ENCODE measurements around the gene HS3ST1. TPM values are rescaled to one million over a fixed set of nuclear protein-coding genes. Genes with fewer than 3 reads are reported as not detected.
"Not testable (repeated sequence)": the region's sequence is repeated elsewhere in the genome, so short reads cannot be mapped to it uniquely, and the experiment has no call there.

Gene HS3ST1
- total RNA-seq, 4 donors from 2014 or later, result 3.1 to 12.5 (median 5.4) TPM

DNA sequence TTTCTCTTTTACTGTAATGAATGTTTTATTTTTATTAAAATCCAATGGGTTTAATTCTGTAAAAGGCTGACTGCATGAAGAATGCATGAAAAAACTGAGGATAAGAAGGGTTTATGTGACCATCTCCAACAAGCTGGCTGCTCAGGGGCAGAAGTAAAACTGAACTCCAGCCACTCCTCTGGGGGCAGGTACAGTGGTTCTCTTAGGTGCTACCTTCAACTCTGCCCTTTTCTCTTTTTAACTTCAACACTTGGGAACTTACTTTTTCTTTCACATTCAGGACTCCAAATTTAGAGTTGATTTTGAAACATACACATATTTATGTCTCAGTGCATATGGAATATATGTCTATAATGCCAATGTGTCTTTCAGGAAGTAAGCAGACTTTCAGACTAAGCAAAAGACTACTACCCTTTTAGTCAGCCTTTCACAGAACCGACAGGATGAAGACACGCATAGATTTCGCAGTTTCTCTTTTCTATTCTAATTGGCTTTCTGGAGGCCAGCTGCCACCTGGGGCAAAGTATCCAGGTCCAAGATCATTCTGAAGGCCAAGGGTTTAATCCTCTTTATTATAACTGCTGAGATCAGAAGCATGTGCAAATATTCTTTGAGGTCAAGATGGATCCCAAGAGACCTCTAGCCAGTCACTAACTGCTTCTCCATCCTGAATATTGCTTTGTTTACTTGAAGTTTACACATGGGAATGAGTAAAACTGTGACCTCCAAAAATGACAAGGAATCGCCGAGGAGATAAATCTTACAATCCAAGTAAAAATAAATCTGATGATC, 30.7 kb downstream of the HS3ST1 start:
- intact Hi-C loops (cut with DNase I), result no loop called here
- no peak for DNase-seq (ENCODE audit: extremely low spot score)
- peaks cover 0 to 9% (median 0%) of the 10 kb centered on the region in 4 donors for H3K4me1 ChIP-seq
- no peak for TF ChIP-seq POLR2AphosphoS5 (IDR thresholded peaks at IDR 0.05)
- TF ChIP-seq EP300 (IDR thresholded peaks at IDR 0.05), result no peak
- TF ChIP-seq, protein P1, sequence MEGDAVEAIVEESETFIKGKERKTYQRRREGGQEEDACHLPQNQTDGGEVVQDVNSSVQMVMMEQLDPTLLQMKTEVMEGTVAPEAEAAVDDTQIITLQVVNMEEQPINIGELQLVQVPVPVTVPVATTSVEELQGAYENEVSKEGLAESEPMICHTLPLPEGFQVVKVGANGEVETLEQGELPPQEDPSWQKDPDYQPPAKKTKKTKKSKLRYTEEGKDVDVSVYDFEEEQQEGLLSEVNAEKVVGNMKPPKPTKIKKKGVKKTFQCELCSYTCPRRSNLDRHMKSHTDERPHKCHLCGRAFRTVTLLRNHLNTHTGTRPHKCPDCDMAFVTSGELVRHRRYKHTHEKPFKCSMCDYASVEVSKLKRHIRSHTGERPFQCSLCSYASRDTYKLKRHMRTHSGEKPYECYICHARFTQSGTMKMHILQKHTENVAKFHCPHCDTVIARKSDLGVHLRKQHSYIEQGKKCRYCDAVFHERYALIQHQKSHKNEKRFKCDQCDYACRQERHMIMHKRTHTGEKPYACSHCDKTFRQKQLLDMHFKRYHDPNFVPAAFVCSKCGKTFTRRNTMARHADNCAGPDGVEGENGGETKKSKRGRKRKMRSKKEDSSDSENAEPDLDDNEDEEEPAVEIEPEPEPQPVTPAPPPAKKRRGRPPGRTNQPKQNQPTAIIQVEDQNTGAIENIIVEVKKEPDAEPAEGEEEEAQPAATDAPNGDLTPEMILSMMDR (IDR thresholded peaks at IDR 0.05), result no peak
- TF ChIP-seq POLR2A (IDR thresholded peaks at IDR 0.05; ENCODE audit: low read depth), result no peak
- H3K36me3 ChIP-seq, result peaks cover 0 to 11% (median 4%) of the 10 kb centered on the region in 4 donors
- H3K27me3 ChIP-seq, result no peaks in the 10 kb centered on the region
- H3K9me3 ChIP-seq, result no peaks in the 10 kb centered on the region
- H3K4me3 ChIP-seq, result no peak overlapping the region
- WGBS, result 64% methylated on average over 5 of the region's 5 CpGs
- H3K27ac ChIP-seq (replicated peaks in 1 of 4), result no peak overlapping the region

DNA sequence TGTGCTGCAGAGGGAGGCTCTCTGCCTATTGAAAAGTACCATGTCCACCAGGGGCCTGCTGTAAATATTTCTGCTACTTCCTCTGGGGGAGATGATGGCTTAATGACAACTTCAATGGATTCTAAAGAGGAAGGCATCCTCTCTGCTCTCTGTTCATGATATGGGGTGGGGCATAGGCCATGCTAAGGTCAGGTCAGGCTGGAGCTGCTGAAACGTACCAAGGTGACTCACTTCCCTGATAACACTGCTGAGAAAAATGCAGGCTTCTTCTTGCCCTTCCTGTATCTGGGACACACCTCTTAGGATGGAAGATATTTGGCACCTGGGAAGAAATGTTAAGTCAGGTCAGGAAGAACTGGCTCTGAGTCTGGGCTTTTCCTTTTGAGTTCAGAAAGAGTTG, 31.5 kb downstream of the HS3ST1 start:
- intact Hi-C loops (cut with DNase I), result no loop called here
- Histone ChIP-seq H3K4me3 (no peak overlapping the region), H3K9me3 (no peaks in the 10 kb centered on the region), H3K27me3 (no peaks in the 10 kb centered on the region), H3K27ac (replicated peaks in 1 of 4) (no peak overlapping the region), H3K4me1 (peaks cover 0 to 9% (median 0%) of the 10 kb centered on the region in 4 donors), H3K36me3 (peaks cover 0 to 11% (median 4%) of the 10 kb centered on the region in 4 donors)
- no peak for DNase-seq (ENCODE audit: extremely low spot score)
- TF ChIP-seq POLR2A (IDR thresholded peaks at IDR 0.05; ENCODE audit: low read depth) (no peak), EP300 (IDR thresholded peaks at IDR 0.05) (no peak), POLR2AphosphoS5 (IDR thresholded peaks at IDR 0.05) (no peak)
- TF ChIP-seq, protein P1 (IDR thresholded peaks at IDR 0.05), result no peak
- WGBS, result 53% methylated on average over 1 of the region's 1 CpG

DNA sequence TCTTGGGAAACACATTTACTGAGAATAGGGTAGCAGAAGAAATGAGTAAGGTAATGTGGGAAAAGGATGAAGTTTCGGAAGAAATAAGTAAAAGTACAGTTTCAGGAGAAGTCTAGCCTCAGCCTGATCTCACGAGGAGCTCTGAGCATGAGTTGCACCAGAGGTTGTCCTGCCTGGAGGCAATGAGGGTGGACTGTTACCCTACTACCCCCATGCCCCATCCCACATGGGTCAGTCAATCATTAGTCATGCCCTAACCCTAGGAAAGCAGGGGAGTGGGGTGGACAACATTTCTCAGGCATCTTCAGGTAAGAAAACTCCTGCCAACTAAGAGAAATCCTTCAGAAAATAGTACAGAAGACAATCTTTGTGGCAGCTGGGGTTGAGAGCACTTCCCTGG, 35.1 kb downstream of the HS3ST1 start:
- DNase-seq (ENCODE audit: extremely low spot score), result no peak
- Histone ChIP-seq H3K27ac (replicated peaks in 1 of 4) (no peak overlapping the region), H3K36me3 (no peaks in the 10 kb centered on the region), H3K27me3 (no peaks in the 10 kb centered on the region), H3K9me3 (no peaks in the 10 kb centered on the region), H3K4me3 (no peak overlapping the region), H3K4me1 (peaks cover 0 to 9% (median 0%) of the 10 kb centered on the region in 4 donors)
- no peak for TF ChIP-seq POLR2A (IDR thresholded peaks at IDR 0.05; ENCODE audit: low read depth)
- no peak for TF ChIP-seq EP300 (IDR thresholded peaks at IDR 0.05)
- no peak for TF ChIP-seq POLR2AphosphoS5 (IDR thresholded peaks at IDR 0.05)
- TF ChIP-seq, protein P1 (IDR thresholded peaks at IDR 0.05), result no peak
- 90% methylated on average over 2 of the region's 2 CpGs for WGBS
- intact Hi-C loops (cut with DNase I), result no loop called here

DNA sequence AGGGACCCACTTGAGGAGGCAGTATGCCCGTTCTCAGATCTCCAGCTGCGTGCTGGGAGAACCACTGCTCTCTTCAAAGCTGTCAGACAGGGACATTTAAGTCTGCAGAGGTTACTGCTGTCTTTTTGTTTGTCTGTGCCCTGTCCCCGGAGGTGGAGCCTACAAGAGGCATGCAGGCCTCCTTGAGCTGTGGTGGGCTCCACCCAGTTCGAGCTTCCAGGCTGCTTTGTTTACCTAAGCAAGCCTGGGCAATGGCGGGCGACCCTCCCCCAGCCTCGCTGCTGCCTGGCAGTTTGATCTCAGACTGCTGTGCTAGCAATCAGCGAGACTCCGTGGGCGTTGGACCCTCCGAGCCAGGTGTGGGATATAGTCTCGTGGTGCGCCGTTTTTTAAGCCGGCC, 44.6 kb downstream of the HS3ST1 start:
- H3K9me3 ChIP-seq; intact Hi-C loops (cut with DNase I); H3K27ac ChIP-seq (replicated peaks in 1 of 4); H3K27me3 ChIP-seq; H3K4me3 ChIP-seq; DNase-seq (ENCODE audit: extremely low spot score); H3K36me3 ChIP-seq; H3K4me1 ChIP-seq: not testable (repeated sequence)
- 78% methylated on average over 7 of the region's 15 CpGs for WGBS

DNA sequence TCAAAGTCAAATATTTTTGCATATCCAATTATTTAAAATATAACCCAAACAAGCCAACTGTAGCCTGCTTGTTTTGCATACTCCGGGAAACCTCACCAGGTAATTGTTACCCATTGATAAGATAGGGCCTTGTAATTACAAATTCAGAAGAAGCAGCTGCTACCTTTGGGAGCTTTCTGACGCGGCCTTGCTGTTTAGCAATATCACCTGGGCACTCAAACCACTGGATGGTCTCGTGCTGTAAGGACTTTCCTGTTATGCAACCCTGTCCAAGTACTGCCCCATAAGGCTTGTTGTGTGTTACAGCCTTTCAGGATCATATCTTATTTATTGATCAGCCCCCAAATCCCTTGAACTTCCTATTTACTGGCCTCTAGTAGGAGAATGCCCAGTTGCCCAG, 52.1 kb downstream of the HS3ST1 start:
- no peak for DNase-seq (ENCODE audit: extremely low spot score)
- intact Hi-C loops (cut with DNase I), result no loop called here
- 84% methylated on average over 4 of the region's 4 CpGs for WGBS
- H3K27ac ChIP-seq (replicated peaks in 1 of 4), result no peak overlapping the region
- H3K27me3 ChIP-seq, result no peaks in the 10 kb centered on the region
- no peak overlapping the region for H3K4me3 ChIP-seq
- H3K4me1 ChIP-seq, result no peaks in the 10 kb centered on the region
- TF ChIP-seq POLR2A (IDR thresholded peaks at IDR 0.05; ENCODE audit: low read depth) (no peak), POLR2AphosphoS5 (IDR thresholded peaks at IDR 0.05) (no peak), EP300 (IDR thresholded peaks at IDR 0.05) (no peak)
- TF ChIP-seq, protein P1 (IDR thresholded peaks at IDR 0.05), result no peak
- no peaks in the 10 kb centered on the region for H3K9me3 ChIP-seq
- no peaks in the 10 kb centered on the region for H3K36me3 ChIP-seq

Data from esophagus muscularis mucosa (tissue), 4 donors.